Cerebellar cortex (tissue), 1 donor: ENCODE data around the gene GSTP1.

Experiments
- DNase-seq: peaks from one replicate; pipeline ENCODE4 v3.0.0-alpha.2; 2015; ENCODE audit warnings: low spot score

Gene GSTP1

DNA sequence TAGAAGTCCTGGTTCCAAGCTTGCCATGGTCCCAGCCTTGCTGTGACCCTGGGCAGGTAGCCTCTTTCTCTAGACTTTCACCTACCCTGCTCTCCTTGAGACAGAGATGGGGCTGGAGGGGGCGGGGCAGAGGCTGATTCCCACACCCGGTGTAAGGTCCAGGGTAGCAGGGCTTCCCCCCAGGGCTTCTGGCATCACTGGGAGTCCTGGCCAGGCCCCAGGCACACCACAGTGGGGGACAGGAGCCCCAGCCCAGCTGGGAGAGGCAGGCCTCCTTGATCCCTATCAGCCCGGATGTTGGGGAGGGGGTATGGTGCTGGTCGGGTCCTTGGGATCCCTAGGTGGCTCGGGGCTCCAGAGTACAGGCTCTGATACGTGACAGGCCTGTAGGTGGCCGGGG, 47.8 kb downstream of the GSTP1 start:
- DNase-seq = no peak

GRCh38 chr11:67631853-67632174, 48.2 kb downstream of the GSTP1 start:
- no peak for DNase-seq

DNA sequence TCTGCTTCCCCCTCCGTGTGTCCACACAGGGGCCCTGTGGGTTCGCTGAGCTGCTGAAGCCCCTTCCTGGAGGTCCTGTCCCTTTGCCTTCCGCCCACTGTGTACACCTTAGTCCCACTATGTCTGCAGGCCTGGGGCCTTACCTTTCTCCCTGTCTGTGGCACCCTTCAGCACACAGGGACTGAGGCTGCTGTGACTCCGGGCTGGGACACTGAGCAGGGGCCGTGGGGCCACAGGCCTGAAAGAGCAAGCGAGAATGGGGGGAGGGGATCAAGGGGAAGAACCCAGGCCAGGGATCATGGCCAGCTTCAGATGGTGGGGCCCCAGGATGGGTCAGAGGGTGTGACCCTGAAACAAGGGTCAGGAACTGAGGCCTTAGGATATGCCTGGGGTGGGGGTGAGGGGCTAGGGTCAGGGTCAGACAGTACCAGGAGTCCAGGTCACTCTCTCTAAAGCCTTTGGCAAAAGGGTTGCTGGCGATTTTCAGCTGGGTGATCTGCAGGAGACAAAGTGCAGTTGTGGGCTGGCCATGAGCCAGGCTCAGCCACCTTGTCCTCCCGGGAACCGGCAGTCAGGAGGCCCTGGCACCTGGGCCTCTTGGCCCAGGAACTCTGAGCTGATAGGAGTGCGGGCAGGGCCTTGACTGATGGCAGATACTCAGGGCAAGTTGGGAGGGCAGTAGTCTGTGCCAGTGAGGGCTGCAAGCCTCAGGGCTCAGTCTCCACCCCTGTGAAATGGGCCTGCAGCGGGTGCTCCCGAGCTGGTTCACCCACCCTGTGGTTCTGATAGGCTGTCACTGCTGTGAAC, 48.8 kb downstream of the GSTP1 start:
- DNase-seq = no peak

- no peak for DNase-seq
Measured at GRCh38 chr11:67632982-67633755, 49.6 kb downstream of the GSTP1 start.

- no peak for DNase-seq
Measured at GRCh38 chr11:67633758-67634365, 50.2 kb downstream of the GSTP1 start.

- no peak for DNase-seq
Measured at GRCh38 chr11:67634366-67635230, 51.0 kb downstream of the GSTP1 start.

DNA sequence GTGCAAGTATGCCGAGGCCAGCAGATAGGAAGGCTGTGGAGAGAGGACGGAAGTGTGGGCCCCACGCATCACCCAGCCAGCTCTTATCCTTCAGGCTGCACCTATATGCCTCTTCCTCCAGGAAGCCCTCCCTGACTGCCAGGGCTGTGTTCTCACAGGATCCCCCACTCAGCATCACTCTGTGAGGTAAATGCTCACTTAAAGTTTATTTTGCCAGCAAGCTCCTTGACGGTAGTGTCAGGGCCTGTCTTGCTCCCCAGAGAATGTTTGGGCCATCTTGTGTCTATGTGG, 51.6 kb downstream of the GSTP1 start:
- DNase-seq = no peak
